Activated CD4-positive, alpha-beta T cell treated with anti-CD3 and anti-CD28 coated beads, Interleukin-2, amount 50 U/mL, for 4 hours (primary cell): Measurements from ENCODE around the gene DHX35.

Source experiments
- DNase-seq, 2 experiments: peaks; one replicate each; pipeline ENCODE4 v3.0.0-alpha.2; 2020

The DHX35 gene

DNA sequence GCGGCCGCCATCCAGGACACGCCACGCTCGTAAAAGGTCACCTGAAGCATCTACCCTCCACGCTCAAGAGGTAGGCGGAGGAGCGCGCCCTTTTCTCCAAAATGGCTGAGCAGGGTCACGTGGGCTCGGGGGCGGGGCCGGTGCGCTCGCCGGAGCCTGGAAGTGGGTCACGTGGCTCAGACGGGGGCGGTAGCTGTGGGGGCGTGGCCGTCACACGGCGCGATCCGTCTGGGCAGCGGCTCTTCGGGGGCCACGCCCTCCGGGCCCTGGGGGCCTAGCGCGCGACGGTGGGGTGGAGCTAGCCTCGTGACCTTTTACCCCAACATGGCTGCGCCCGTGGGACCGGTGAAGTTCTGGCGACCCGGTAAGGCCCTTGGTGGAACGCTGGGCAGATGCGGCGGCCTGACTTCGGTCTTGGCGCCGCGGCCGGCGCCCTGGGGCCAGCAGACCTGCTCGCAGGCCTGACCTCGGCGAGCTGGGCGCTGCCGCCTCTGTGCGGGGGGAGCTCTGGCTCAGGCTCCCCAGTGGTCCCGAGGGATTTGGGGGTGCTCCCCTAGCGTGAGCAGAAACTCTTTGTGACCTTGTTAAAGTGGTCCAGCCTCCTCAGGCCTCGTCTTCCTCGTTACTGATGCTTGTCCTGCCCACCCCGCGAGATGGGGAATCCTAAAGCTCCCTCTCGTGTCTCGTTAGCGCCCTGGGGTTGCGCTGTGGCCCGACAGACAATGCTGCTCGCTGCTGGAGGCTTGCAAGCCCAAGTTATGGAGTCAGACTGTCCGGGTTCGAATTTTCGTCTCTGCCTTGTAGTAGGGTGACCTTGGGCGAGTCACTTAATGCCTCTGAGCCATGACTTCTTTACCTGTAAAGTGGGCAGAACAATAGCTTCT, at the start of gene DHX35:
DHX35 (plus strand) TSS at position 301 of the 884 bp plus-strand sequence; CDS start at position 325, 24 bp downstream.
- peak; percentile 99 for DNase-seq

DNA sequence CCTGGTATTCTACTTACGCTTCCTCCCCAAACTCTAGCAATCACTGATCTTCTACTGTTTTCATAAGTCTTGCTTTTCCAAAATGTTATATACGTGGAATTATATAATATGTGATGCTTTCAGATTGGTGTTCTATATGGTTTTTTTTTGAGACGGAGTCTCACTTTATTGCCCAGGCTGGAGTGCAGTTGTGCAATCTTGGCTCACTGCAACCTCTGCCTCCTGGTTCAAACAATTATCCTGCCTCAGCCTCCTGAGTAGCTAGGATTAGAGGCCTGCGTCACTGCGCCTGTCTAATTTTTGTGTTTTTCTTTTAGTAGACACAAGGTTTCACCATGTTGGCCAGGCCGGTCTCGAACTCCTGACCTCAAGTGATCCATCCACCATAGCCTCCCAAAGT, 46.8 kb upstream of the DHX35 start:
- no peak for DNase-seq

GRCh38 chr20:38917657-38918056, 44.5 kb upstream of the DHX35 start:
- no peak for DNase-seq

GRCh38 chr20:38918172-38918571, 44.0 kb upstream of the DHX35 start:
- DNase-seq: no peak

- no peak for DNase-seq
These were observed 42.5 kb upstream of the DHX35 start for GRCh38 chr20:38919683-38920082.

GRCh38 chr20:38920411-38920810, 41.7 kb upstream of the DHX35 start:
- DNase-seq: no peak

- DNase-seq: no peak
These were observed 41.3 kb upstream of the DHX35 start for GRCh38 chr20:38920851-38921250.

GRCh38 chr20:38924718-38925117, 37.4 kb upstream of the DHX35 start:
- DNase-seq: no peak

DNA sequence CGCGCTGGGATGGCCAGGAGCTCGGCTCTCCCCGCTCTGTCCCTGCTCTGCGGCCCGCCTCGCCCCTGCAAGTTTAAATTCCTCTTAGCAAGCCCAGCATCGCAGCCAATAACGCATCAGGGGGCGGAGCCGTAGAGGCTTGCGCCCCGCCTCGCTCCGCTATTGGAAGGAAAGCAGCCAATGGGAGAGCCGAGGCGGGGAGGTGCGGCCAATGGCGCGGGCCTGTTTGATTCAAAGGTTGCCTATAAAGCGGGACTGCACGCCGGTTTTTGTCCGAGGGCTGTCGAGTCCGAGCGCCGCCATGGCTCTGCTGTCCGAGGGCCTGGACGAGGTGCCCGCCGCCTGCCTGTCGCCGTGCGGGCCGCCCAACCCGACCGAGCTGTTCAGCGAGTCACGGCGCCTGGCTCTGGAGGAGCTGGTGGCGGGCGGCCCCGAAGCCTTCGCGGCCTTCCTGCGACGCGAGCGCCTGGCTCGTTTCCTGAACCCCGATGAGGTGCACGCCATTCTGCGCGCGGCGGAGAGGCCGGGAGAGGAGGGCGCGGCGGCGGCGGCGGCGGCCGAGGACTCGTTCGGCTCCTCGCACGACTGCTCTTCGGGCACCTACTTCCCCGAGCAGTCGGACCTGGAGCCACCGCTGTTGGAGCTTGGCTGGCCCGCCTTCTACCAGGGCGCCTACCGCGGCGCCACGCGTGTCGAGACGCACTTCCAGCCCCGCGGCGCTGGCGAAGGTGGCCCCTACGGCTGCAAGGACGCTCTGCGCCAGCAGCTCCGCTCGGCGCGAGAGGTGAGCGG, 35.8 kb upstream of the DHX35 start, which contains the start of gene FAM83D:
FAM83D (plus strand) TSS at position 276 of the 792 bp plus-strand sequence; CDS start at position 302, 26 bp downstream.
- peak; percentile 86 to 87 for DNase-seq

DNA sequence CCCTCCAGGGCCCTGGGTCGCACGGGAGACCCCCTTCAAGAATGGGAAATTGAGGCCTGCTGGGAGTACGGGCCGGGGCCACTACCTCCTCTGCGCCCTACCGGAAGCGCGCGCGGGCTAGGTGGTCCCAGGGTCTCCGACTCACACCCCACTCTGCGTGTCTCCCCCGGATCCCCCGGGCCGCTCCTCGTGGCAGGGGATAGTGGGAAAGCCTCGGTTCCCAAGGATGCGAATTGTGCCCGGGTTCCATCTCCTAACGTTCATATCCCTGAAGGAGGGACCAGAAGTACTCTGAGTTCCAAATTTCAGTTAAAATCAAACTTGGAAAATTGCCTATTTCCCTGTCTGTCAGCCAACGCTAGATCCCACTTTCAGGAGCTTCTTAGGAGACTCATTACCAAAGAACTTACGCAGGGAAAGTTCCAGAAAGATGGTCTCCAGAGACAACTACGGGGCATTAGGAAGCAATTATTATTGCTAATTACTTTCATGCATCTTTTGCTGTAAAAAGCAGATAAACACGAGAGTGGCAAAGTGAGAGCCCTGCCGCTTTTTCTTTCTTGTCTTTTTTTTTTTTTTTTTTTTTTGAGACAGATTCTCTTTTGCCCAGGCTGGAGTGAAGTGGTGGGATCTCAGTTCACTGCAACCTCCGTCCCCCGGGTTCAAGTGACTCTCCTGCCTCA, 35.1 kb upstream of the DHX35 start:
- no peak for DNase-seq

- DNase-seq: no peak
These were observed 34.1 kb upstream of the DHX35 start for GRCh38 chr20:38927902-38928578.

DNA sequence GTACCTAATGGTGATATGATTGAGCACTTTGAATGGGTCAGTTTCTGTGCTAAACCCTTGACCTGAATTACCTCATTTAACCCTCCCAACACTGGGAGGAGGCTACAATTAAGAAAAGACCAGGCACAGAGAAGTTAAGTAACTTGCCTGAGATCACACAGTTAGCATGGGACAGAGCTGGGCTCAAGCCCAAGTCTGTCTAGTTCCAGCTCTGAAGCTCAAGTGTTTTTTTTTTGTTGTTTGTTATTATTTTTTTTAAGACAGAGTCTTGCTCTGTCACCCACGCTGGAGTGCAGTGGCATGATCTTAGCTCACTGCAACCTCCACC, 31.9 kb upstream of the DHX35 start:
- DNase-seq: no peak

DNA sequence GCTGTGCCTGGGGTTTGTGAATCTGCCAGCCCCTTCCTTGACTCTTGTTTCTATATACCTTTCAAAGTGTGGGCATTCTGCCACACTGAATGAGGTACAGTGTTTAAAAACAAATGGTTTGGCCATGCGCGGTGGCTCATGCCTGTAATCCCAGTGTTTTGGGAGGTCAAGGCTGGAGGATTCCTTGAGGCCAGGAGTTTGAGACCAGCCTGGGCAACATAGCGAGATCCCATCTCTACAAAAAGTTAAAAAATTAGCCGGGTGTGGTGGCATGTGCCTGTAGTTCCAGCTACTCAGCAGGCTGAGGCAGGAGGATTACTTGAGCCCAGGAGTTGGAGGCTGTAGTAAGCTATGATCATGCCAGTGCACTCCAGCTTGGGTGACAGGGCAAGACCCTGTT, 30.2 kb upstream of the DHX35 start:
- DNase-seq: no peak

DNA sequence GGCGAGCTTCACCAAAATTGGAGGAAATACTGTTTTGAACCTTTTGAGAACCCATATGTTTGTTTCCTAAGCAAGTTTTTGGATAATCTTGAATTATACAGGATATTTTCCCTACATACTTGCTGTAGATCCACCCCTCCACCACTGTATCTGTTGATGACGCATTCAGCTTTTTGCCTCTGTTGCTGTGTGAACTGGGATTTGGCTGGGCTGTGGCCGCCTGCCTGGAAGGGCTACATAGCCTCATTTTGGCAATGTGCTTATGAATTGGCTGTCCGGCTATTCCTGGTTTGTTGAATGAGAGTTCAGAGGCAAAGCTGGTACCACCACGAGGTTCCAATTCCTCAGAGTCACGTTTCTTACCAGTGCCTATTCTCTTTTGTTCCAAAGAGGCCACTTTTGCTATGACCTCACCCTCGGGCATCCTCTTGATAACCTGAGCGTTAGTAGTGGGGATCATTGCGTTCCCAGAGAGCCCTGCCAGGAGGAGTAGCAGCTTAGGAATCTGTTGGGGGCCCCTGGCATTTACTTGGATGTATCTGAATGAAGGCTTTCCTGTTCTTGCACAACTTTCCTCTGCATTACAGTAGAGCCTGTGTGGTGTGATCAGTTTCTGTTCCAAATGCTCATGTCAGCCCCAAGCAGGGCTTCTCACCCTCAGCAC, 29.6 kb upstream of the DHX35 start:
- DNase-seq: no peak

DNA sequence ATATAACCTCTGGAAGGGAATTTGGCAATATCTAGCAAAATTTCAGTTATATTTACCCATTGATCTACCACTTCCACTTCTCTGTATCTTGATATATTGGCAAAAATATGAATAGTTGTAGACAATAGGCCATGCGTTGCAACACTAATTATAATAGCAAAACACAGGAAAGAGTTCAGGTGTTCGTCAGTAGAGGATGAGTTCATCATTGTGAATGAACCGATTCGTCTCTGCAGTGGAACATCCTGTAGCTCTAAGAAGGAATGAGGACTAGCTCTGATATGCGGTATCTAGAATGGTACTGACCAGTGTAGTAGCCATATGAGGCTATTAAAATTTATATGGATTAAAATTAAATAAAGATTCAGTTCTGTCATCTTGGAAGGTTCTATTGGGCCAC, 27.6 kb upstream of the DHX35 start:
- no peak for DNase-seq

GRCh38 chr20:38935285-38935684, 26.9 kb upstream of the DHX35 start:
- DNase-seq: no peak

DNA sequence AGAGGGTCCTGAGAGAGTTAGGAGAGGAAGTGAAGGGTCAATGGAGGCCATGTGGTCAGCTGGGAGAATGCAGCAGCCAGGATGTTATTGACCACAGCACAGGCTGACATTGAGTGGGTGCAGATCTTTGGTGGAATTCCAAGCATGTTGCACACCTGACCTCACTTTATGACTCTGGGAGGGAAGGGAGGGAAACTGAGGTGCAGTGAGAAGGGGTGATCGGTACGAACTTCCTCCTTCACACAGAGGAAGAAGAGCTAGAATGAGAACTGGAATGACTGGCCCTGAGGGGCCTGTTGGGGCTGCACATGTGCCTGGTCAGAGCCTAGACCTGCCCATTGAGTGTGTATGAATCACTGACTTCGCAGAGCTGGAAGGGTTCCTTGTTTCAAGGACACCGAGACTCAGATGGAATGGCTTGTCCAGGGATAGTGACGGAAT, 26.2 kb upstream of the DHX35 start:
- DNase-seq: no peak

- no peak for DNase-seq
These were observed 25.1 kb upstream of the DHX35 start for GRCh38 chr20:38937000-38937399.

DNA sequence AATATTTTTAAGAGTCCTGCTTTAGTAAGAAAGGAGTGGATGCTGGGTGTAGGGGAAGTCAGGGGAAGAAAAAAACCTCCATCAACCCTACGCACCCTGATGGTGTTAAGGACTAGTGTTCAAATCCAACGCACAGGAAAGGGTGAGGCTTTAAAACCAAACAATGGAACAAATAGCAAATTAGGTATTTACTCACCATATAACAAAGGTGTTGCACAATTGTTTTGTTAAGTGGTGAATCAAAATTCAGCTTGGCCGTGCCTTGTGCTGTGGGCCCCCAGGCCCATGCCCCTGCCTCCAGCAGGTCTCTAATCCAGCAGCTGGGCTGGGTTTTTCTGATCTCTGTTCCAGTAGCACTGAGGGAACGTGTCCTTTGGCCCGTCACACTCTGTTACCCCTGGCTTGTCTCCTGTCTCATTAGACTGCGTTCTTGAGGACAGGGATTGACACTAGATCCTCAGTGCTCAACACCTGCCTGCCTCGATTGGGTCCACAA, 24.1 kb upstream of the DHX35 start:
- no peak for DNase-seq

GRCh38 chr20:38939686-38940085, 22.5 kb upstream of the DHX35 start:
- no peak for DNase-seq

DNA sequence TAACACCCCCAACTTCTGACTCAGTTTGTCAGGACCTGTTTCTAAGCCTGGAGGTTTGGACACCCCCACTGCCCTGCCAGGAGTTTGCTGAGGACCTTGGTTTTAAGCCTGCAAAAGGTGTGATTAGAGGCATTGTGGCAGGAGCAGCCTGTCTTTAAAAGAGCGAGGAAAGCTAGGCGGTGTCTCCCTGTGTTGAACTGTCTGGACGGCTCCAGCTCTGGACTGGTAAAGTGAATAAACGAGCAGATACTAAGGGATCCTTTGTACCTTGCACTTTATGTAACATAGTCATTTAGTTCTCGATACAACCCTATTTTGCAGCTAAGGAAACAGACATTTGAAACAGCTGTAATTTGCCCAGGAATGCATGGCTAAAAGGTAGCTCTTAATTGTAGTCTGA, 21.5 kb upstream of the DHX35 start:
- DNase-seq: no peak
